K562 (cell line): ENCODE results near the gene CENPX. TPM values are rescaled to one million over a fixed set of nuclear protein-coding genes. Genes with fewer than 3 reads are reported as not detected.

Experiments
- ATAC-seq: fragments of 200-7000 bp; cut with Tn5 transposase; 3 replicates; pipeline ENCODE4 v1.9.1; 2020; ENCODE audit warnings: moderate library complexity
- BruUV-seq: library from RNA; stranded (reverse); fragments of 400-500 nt; replicated peaks from 2 replicates; lab custom pipeline; 2021; lab: Mats Ljungman, UMichigan
- CTCF ChIA-PET: fragments of 300-600 bp; formaldehyde crosslinking; extraction: SDS; loops from one replicate; lab custom pipeline; 2021; ENCODE audit warnings: low intra/inter-chr PET ratio; lab: Yijun Ruan, JAX
- POLR2A ChIA-PET: fragments of 300-600, 350-650 bp; sonication (Branson Sonifier 250); formaldehyde crosslinking; extraction: SDS; loops from one replicate; lab custom pipeline; 2021; ENCODE audit warnings: antibody characterized with exemption, inconsistent platforms; lab: Yijun Ruan, JAX
- DNase-seq, 4 experiments: peaks; one replicate each; pipeline versions ENCODE4 v3.0.0 to v3.0.0-alpha.2; 2011 to 2018; ENCODE audit warnings: low spot score in 3 of 4, mixed read lengths in 3 of 4; ENCODE audit errors: extremely low read depth in 1 of 4
- FAIRE-seq: peaks from 2 replicates; lab custom pipeline; 2011; peaks lifted over from hg19 to GRCh38; lab: Jason Lieb, UNC
- H2AFZ ChIP-seq: 2 replicates; pipeline ENCODE4 v1.6.0; 2011; ENCODE audit warnings: low read depth, low read length, control low read depth, inconsistent platforms
- H3K27ac ChIP-seq: fragments of 200-600 bp; 3 replicates; pipeline ENCODE4 v1.8.0; 2011; ENCODE audit warnings: low read depth, mild to moderate bottlenecking, control low read depth, inconsistent platforms, low read length, moderate library complexity, mixed read lengths; ENCODE audit errors: extremely low read depth
- H3K27me3 ChIP-seq, 2 experiments: fragments of 300-600 bp in 1 of 2; 2 replicates in 1 of 2; 3 replicates in 1 of 2; pipeline versions ENCODE4 v1.6.0 to v1.8.0; 2011; ENCODE audit warnings: inconsistent platforms in 2 of 2, low read length in 2 of 2, mild to moderate bottlenecking in 1 of 2, mixed read lengths in 1 of 2, moderate library complexity in 1 of 2; ENCODE audit not compliant: control insufficient read depth in 2 of 2, insufficient read depth in 2 of 2
- H3K36me3 ChIP-seq: fragments of 300-600 bp; 3 replicates; pipeline ENCODE4 v1.8.0; 2011; ENCODE audit warnings: mild to moderate bottlenecking, low read length, inconsistent platforms; ENCODE audit not compliant: control insufficient read depth, insufficient read depth
- H3K4me1 ChIP-seq, 2 experiments: fragments of 200-600 bp in 1 of 2; replicated peaks in 1 of 2; 2 replicates in 1 of 2; 3 replicates in 1 of 2; pipeline versions ENCODE4 v1.5.1 to v1.8.0; 2011; ENCODE audit warnings: inconsistent platforms in 2 of 2, low read length in 2 of 2, mild to moderate bottlenecking in 1 of 2, mixed read lengths in 1 of 2, moderate library complexity in 1 of 2; ENCODE audit not compliant: control insufficient read depth in 2 of 2, insufficient read depth in 2 of 2
- H3K4me2 ChIP-seq: 2 replicates; pipeline ENCODE4 v1.6.1; 2011; ENCODE audit warnings: low read length, control low read depth, inconsistent platforms, mixed read lengths; ENCODE audit not compliant: insufficient read depth
- H3K4me3 ChIP-seq: fragments of 200-600 bp; sonication (generic), shearing (Covaris generic); 2 replicates; pipeline ENCODE4 v1.5.1; 2016; ENCODE audit warnings: control low read depth, inconsistent platforms
- H3K79me2 ChIP-seq: fragments of 200-600 bp; 3 replicates; pipeline ENCODE4 v1.8.0; 2011; ENCODE audit warnings: low read length, inconsistent platforms; ENCODE audit not compliant: control insufficient read depth, insufficient read depth
- H3K9ac ChIP-seq, 2 experiments: 2 replicates each; pipeline versions ENCODE4 v1.6.0 to v1.6.1; 2011; ENCODE audit warnings: low read depth in 2 of 2, low read length in 2 of 2, control low read depth in 1 of 2, inconsistent platforms in 1 of 2, mild to moderate bottlenecking in 1 of 2, mixed read lengths in 1 of 2; ENCODE audit not compliant: insufficient read depth in 1 of 2
- H3K9me1 ChIP-seq: one replicate; pipeline ENCODE4 v1.6.0; 2011; ENCODE audit warnings: inconsistent platforms, mild to moderate bottlenecking, low read length, moderate library complexity; ENCODE audit not compliant: control insufficient read depth, insufficient read depth
- H3K9me3 ChIP-seq: replicated peaks from 2 replicates; pipeline ENCODE4 v1.5.1; 2011; ENCODE audit warnings: low read depth, low read length, inconsistent platforms; ENCODE audit not compliant: control insufficient read depth, insufficient read depth
- H4K20me1 ChIP-seq: replicated peaks from 2 replicates; pipeline ENCODE4 v1.6.1; 2011; ENCODE audit warnings: low read length, inconsistent platforms, mixed read lengths; ENCODE audit not compliant: control insufficient read depth, insufficient read depth
- NFIC ChIP-seq: fragments of 450-650 bp; IDR thresholded peaks from 2 replicates; pipeline ENCODE4 v1.6.1; 2017; ENCODE audit warnings: mild to moderate bottlenecking, inconsistent platforms
- WGBS: fragments of 100-300 bp; shearing (Covaris generic); methylation state at CpG from one replicate; pipeline ENCODE4 v1.1.6; 2016; ENCODE audit warnings: low coverage, mixed read lengths; ENCODE audit not compliant: insufficient coverage; ENCODE audit errors: missing lambda C conversion rate; 5-methylcytosine and 5-hydroxymethylcytosine counted together
- in situ Hi-C: fragments of 300-500 bp; cut with MboI; formaldehyde crosslinking; loops from 4 replicates; pipeline ENCODE4 v1.15.0; 2018; ENCODE audit warnings: inconsistent platforms, mixed read lengths
- intact Hi-C: fragments of 100-400 bp; cut with micrococcal nuclease; formaldehyde crosslinking; loops from 2 replicates; pipeline ENCODE4 v1.14.2; 2022
- polyA plus RNA-seq, 8 experiments: library from polyadenylated mRNA; depleted of rRNA in 4 of 8; stranded (reverse) in 5 of 8; unstranded in 3 of 8; fragments of >200 nt; fragmentation: Nextera tagmentation in 2 of 8; fragmentation: Illumina TruSeq in 1 of 8; extraction: Ambion mirVana in 2 of 8; extraction: Trizol in 1 of 8; gene quantifications; 2 replicates each; pipeline versions ENCODE4 v1.2.1 to v1.2.3, GENCODE V29; 2011 to 2014; ENCODE audit warnings: inconsistent platforms in 1 of 8, missing spikeins in 1 of 8
- total RNA-seq, 7 experiments: library from RNA; depleted of rRNA in 6 of 7; stranded (reverse); fragments of >200 nt in 6 of 7; fragmentation: Illumina TruSeq in 2 of 7; extraction: Trizol in 2 of 7; gene quantifications; 2 replicates each; pipeline versions ENCODE4 v1.2.1 to v1.2.3, GENCODE V29; 2011 to 2021; ENCODE audit warnings: low replicate concordance in 1 of 7
- TF ChIP-seq, protein P1 (sequence below): sonication (generic); formaldehyde crosslinking; IDR thresholded peaks from 2 replicates; pipeline ENCODE4 v1.8.1; 2023; ENCODE audit warnings: mild to moderate bottlenecking, missing genetic modification reagents

The CENPX gene
- total and polyA plus RNA-seq, 9 of the 15 experiments (the other 6 are each of a cell fraction or from before 2014, with no cell fraction given) = 32.7 to 352 (median 127) TPM

- BruUV-seq = no TSS peak
- H3K4me2 ChIP-seq = no peak overlapping the region
- TF ChIP-seq, protein P1, sequence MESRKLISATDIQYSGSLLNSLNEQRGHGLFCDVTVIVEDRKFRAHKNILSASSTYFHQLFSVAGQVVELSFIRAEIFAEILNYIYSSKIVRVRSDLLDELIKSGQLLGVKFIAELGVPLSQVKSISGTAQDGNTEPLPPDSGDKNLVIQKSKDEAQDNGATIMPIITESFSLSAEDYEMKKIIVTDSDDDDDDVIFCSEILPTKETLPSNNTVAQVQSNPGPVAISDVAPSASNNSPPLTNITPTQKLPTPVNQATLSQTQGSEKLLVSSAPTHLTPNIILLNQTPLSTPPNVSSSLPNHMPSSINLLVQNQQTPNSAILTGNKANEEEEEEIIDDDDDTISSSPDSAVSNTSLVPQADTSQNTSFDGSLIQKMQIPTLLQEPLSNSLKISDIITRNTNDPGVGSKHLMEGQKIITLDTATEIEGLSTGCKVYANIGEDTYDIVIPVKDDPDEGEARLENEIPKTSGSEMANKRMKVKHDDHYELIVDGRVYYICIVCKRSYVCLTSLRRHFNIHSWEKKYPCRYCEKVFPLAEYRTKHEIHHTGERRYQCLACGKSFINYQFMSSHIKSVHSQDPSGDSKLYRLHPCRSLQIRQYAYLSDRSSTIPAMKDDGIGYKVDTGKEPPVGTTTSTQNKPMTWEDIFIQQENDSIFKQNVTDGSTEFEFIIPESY (CRISPR knock-in tag) = no peak
- 0 out of 2 replicates have a peak, but pooled peaks have one; percentile 19 for TF ChIP-seq NFIC
- no peak overlapping the region for H3K27ac ChIP-seq
- H3K9me3 ChIP-seq = no peaks in the 10 kb centered on the region
- ATAC-seq (no peak), DNase-seq (no peak), FAIRE-seq (no peak)
- WGBS = 86% methylated on average over 32 of the region's 36 CpGs
- peaks cover 0 to 68% of the 10 kb centered on the region in 2 experiments; a peak in 2 of 5 replicates for H3K4me1 ChIP-seq
- no peak overlapping the region for H3K4me3 ChIP-seq
- H3K27me3 ChIP-seq = no peaks in the 10 kb centered on the region
- intact Hi-C loops = no loop called here
- no peaks in the 10 kb centered on the region for H3K79me2 ChIP-seq
- CTCF ChIA-PET = no interaction called here
- POLR2A ChIA-PET = interaction anchor here (0.7 to 1.1 kb wide), 2 partner anchors 9 to 20 kb away, joined by 3 read pairs; no protein-coding TSS in a partner anchor
- peak overlapping the region in 1 of 2 experiments; percentile 43; a peak in 2 of 4 replicates for H3K9ac ChIP-seq
- no peaks in the 10 kb centered on the region for H4K20me1 ChIP-seq
- H3K9me1 ChIP-seq = no peaks in the 10 kb centered on the region
- in situ Hi-C loops = no loop called here
- peaks cover 6% of the 10 kb centered on the region; the same call in 1 of the 3 replicates for H3K36me3 ChIP-seq
- H2AFZ ChIP-seq = no peak overlapping the region
Measured at GRCh38 chr17:81999976-82000802, 22.5 kb downstream of the CENPX start.
